ENCODE results near the gene CAPG.
"Not testable (repeated sequence)": the region's sequence is repeated elsewhere in the genome, so short reads cannot be mapped to it uniquely, and the experiment has no call there.

CAPG gene

GRCh38 chr2:85409845-85410583 is at the start of gene CAPG:
Gene CAPG (minus strand): TSS chr2:85410366. CDS start chr2:85402145, 8,221 bp downstream.
- no peak for DNase-seq (ENCODE audit: low spot score)

DNA sequence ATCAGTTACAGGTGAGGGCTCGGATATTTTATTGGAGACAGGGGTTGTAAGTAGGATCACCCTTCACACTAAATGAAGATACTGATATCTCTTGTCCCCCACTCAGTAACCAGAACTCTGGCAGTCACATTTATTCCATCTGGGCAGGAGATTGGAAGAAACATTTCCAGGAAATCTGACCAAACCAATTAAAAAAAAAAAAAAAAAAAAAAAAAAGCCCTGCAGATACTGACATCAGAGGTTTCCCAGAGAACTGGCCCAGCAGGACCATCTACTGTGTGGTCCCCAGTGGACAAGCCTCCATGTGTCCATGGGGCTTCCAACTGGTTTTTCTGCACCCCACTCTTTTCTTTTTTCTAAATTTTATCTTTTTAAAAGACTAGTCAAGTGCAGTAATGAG is 49.6 kb upstream of the CAPG start:
- DNase-seq (ENCODE audit: low spot score) = no peak

GRCh38 chr2:85458601-85459563 is 48.7 kb upstream of the CAPG start:
- no peak for DNase-seq (ENCODE audit: low spot score)

GRCh38 chr2:85457877-85458316 is 47.7 kb upstream of the CAPG start:
- no peak for DNase-seq (ENCODE audit: low spot score)

DNA sequence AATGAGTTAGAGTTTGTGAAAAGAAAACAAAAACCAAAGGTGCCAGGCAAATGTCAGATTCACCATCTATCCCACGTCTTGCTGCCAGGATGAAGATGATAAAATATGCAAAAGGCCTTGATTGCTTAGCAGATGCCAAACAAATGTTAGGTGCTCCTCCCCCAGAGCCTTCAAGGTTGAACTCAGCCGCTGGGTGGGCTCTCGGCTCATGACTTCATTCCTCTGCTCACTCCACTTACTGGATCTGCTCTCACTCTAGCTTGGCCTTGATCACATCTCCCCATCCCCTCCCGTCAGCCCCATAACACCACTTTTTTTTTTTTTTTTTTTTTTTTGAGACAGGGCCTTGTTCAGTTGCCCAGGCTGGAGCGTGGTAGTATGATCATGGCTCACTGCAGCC is 46.9 kb upstream of the CAPG start:
- DNase-seq (ENCODE audit: low spot score) = no peak

DNA sequence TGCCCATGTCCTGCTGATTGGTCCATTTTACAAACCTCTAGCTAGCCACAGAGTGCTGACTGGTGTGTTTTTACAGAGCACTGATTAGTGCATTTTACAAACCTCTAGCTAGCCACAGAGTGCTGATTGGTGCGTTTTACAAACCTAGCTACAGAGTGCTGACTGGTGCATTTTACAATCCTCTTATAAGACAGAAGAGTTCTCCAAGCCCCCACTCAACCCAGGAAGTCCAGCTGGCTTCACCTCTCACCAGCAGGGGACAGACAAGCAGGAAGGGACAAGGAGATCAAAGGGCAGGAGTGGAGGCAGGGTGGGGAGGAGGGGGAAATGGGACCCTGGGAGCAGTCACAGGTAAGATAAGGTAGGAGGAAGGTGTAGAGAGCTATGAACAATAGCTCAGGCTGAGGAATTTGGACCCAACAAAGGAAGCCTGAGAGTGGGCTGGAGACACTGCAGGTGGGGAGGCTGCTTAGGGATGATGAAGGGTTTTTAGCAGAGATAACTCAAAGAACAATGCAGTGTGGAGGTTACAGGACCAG is 45.5 kb upstream of the CAPG start:
- DNase-seq (ENCODE audit: low spot score) = no peak

DNA sequence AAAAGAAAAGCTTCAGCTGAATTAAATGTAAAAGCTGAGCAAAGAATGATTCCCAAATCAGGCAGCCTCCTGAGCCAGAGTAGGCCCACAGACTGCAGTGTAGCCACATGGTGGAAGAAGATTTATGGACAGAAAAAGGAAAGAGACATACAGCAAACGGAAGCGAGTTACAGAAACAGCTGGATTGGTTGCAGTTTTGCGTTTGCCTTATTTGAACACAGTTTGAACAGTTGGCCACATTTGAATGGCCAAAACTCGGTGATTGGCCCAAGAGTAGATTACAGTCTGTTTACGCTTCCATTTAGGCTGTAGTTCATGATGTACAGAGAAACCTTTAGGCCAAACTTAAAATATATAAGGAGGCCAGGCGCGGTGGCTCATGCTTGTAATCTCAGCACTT is 43.4 kb upstream of the CAPG start:
- DNase-seq (ENCODE audit: low spot score) = no peak

GRCh38 chr2:85452237-85452636 is 42.1 kb upstream of the CAPG start:
- DNase-seq (ENCODE audit: low spot score) = no peak

GRCh38 chr2:85449214-85449588 is 39.0 kb upstream of the CAPG start:
- peak; percentile 23 for DNase-seq (ENCODE audit: low spot score)

DNA sequence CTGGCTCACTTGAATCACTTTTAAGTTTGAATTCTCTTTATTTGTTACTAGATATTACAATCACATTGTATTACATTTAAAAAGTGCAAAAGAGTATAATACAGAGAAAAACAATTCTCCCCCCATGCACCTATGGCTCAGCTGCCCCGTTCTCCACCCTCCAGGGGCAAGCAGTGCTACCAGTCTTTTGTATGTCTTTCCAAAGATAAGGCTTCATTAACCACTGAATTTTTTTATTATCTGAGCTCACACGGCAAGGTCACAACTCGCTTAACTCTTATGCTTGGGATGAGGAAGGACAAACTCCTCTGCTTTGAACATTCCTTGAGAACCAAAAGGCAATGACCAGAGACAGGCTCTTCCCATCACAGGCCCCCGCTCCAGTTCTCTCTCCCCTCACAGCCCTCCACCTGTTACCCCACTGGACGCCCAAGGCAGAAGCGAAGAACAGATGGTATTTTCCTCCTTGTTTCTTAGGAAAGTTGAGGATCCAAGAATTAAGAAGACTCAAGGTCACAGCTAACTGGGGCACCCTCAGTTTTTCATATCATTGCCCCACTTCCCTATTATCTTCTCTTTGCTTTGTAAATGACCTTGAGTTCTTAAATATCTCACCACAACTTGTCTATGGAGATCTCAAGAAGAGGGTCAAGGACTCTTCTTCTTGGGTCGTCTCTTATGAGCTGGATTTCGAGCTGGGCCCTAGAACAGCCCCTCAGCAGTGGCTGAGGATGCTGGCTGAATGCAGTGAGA is 38.5 kb upstream of the CAPG start:
- no peak for DNase-seq (ENCODE audit: low spot score)

DNA sequence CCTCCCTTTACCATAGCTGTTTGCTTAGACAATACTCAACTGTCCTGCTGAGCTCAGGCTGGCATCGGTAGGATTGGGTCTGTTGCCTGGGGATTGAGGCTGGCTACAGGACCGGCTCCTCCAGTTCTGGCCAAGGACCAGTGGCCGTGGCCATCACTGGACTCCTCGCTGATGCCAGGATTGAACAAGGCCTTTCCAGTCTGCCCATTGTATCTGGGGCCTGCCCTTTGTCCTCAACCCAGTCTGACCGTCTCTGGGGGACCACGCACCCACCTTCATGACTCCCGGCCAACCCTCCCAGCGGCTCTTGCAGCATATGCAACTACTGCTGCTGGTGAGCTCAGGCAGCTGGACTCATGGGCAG is 37.0 kb upstream of the CAPG start:
- DNase-seq (ENCODE audit: low spot score) = peak; percentile 22

GRCh38 chr2:85446296-85447221 is 36.4 kb upstream of the CAPG start:
- peak; percentile 15 for DNase-seq (ENCODE audit: low spot score)

DNA sequence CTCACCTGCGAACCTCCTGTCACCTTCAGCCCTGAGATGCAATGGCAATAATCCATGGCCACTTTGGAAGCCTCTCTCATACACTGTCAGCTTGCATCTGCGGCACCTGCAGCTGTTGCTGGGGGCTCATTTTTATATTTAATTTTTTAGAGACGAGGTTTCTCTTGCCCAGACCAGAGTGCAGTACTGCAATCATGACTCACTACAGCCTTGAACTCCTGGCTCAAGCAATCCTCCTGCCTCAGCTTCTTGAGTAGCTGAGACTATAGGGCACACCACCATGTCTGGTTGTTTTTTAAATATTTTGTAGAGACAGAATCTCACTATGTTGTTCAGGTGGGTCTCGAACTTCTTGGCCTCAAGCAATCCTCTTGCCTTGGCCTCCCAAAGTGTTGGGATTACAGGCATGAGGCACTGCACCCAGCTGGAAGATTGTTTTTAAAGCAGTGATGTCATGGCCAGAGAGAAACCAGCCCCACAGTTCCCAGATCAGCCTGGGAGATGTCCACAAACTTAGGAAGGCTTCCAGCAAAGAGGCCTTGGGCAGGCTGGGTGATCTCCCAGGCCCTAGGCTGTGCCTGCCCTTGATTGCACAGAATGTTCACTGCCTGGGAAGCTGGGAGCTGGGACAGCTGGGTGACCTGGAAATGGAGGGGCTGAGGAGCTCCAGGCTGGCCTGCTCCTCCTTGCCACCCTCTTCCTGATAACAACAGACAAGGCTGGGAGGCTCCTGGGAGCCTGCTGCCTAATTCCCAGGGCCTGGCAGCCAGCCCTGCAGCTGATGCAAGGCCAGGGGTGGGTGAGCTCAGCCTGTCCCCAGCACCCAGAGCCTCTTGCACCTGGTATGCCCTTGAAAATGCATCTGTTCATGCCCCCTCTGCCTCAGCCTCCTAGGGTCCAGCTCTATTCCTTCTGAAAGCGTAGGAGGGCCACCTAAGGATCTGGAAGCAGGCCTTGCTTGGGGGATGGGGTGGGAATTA is 35.4 kb upstream of the CAPG start:
- no peak for DNase-seq (ENCODE audit: low spot score)

DNA sequence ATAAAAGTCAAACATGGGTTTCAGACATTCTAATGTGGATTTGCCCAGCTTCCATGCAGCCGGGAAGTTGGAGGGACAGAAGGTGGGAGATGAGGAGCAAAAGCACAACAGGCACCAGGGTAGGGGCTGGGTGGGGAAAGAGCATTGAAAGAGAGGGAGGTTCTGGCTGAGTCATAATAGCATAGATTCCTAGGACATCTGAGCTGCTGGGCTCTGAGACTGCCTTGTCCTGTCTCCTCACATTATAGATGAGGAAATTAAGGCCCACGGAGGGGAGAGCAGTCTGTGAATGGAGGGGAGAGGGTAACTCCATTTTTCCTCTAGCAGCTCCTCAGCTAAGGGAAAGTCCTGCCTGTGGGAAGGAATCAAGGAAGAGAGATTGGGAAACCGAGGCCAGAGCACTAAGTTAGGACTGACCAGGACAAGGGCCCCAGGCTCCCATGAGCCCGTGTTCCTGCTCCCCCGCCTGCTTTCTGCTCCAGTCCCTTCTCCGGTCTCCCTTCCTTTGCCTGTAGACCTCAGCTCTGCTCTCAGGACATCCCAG is 34.5 kb upstream of the CAPG start:
- no peak for DNase-seq (ENCODE audit: low spot score)

- DNase-seq (ENCODE audit: low spot score) = no peak
These were observed 31.7 kb upstream of the CAPG start for GRCh38 chr2:85441864-85442263.

- DNase-seq (ENCODE audit: low spot score) = no peak
These were observed 30.6 kb upstream of the CAPG start for GRCh38 chr2:85440729-85441128.

GRCh38 chr2:85439986-85440385 is 29.8 kb upstream of the CAPG start:
- DNase-seq (ENCODE audit: low spot score) = no peak

GRCh38 chr2:85439569-85439968 is 29.4 kb upstream of the CAPG start:
- DNase-seq (ENCODE audit: low spot score) = not testable (repeated sequence)

- DNase-seq (ENCODE audit: low spot score) = no peak
These were observed 28.9 kb upstream of the CAPG start for GRCh38 chr2:85439025-85439472.
